HepG2 (cell line): ENCODE measurements around the gene ABCA3. TPM values are rescaled to one million over a fixed set of nuclear protein-coding genes. Genes with fewer than 3 reads are reported as not detected.

Experiments
- ATAC-seq: fragments of 200-7000 bp; cut with Tn5 transposase; 3 replicates; pipeline ENCODE4 v1.9.1; 2020; ENCODE audit warnings: mild to moderate bottlenecking, moderate library complexity
- BruUV-seq: library from RNA; stranded (reverse); fragments of 400-500 nt; replicated peaks from 2 replicates; lab custom pipeline; 2021; lab: Mats Ljungman, UMichigan
- CTCF ChIA-PET: fragments of 300-600 bp; formaldehyde crosslinking; extraction: SDS; loops from one replicate; lab custom pipeline; 2021; ENCODE audit warnings: low total read pairs, inconsistent platforms, low intra/inter-chr PET ratio; lab: Yijun Ruan, JAX
- POLR2A ChIA-PET: fragments of 350-600 bp; sonication (Branson Sonifier 250); formaldehyde crosslinking; loops from one replicate; lab custom pipeline; 2020; ENCODE audit warnings: antibody characterized with exemption, inconsistent platforms; lab: Yijun Ruan, JAX
- DNase-seq: peaks from one replicate; pipeline ENCODE4 v3.0.0-alpha.2; 2015; ENCODE audit warnings: low spot score
- FAIRE-seq: peaks from 3 replicates; lab custom pipeline; 2011; peaks lifted over from hg19 to GRCh38; lab: Jason Lieb, UNC
- H2AFZ ChIP-seq: one replicate; pipeline ENCODE4 v1.6.1; 2011; ENCODE audit warnings: low read length, inconsistent platforms
- H3K27ac ChIP-seq: fragments of 300-600 bp; 3 replicates; pipeline ENCODE4 v1.8.0; 2011; ENCODE audit warnings: mixed run types, mild to moderate bottlenecking, mixed read lengths, low read length, inconsistent platforms; ENCODE audit not compliant: insufficient read depth; ENCODE audit errors: extremely low read length
- H3K27me3 ChIP-seq, 2 experiments: fragments of 200-600 bp in 1 of 2; 2 replicates in 1 of 2; 3 replicates in 1 of 2; pipeline versions ENCODE4 v1.6.0 to v1.8.0; 2011; ENCODE audit warnings: low read length in 2 of 2, mild to moderate bottlenecking in 2 of 2, moderate library complexity in 2 of 2, inconsistent platforms in 1 of 2; ENCODE audit not compliant: insufficient read depth in 2 of 2, control insufficient read depth in 1 of 2
- H3K36me3 ChIP-seq, 2 experiments: fragments of 200-600 bp in 1 of 2; replicated peaks in 1 of 2; 2 replicates in 1 of 2; 3 replicates in 1 of 2; pipeline versions ENCODE4 v1.5.1 to v1.8.0; 2011; ENCODE audit warnings: low read length in 2 of 2, inconsistent platforms in 1 of 2; ENCODE audit not compliant: insufficient read depth in 2 of 2, control insufficient read depth in 1 of 2
- H3K4me1 ChIP-seq: 2 replicates; pipeline ENCODE4 v1.5.1; 2012; ENCODE audit warnings: low read length, inconsistent platforms; ENCODE audit not compliant: insufficient read depth
- H3K4me2 ChIP-seq: 2 replicates; pipeline ENCODE4 v1.6.0; 2011; ENCODE audit warnings: low read depth, low read length, inconsistent platforms
- H3K4me3 ChIP-seq, 3 experiments: fragments of 200-600 bp in 1 of 3; sonication (generic), shearing (Covaris generic) in 1 of 3; replicated peaks in 1 of 3; 2 replicates each; pipeline ENCODE4 v1.5.1; 2011 to 2016; ENCODE audit warnings: low read length in 3 of 3, inconsistent platforms in 2 of 3, low read depth in 2 of 3, mild to moderate bottlenecking in 2 of 3, control low read depth in 1 of 3, mixed read lengths in 1 of 3; ENCODE audit not compliant: insufficient read depth in 1 of 3
- H3K79me2 ChIP-seq: one replicate; pipeline ENCODE4 v1.6.1; 2011; ENCODE audit warnings: low read length, inconsistent platforms; ENCODE audit not compliant: insufficient read depth
- H3K9ac ChIP-seq: 2 replicates; pipeline ENCODE4 v1.6.0; 2011; ENCODE audit warnings: mild to moderate bottlenecking, low read depth, low read length, inconsistent platforms; ENCODE audit not compliant: insufficient read depth
- H3K9me3 ChIP-seq: 2 replicates; pipeline ENCODE4 v1.5.1; 2012; ENCODE audit warnings: mild to moderate bottlenecking, low read length
- H4K20me1 ChIP-seq: 2 replicates; pipeline ENCODE4 v1.6.0; 2011; ENCODE audit warnings: inconsistent platforms, mild to moderate bottlenecking, low read length, moderate library complexity; ENCODE audit not compliant: insufficient read depth
- CC2D1A ChIP-seq: sonication (generic); formaldehyde crosslinking; IDR thresholded peaks from 2 replicates; pipeline ENCODE4 v1.8.1; 2023; ENCODE audit warnings: mild to moderate bottlenecking, missing genetic modification reagents
- CCAR2 ChIP-seq: fragments of 200-400 bp; formaldehyde crosslinking; optimal IDR thresholded peaks from 2 replicates; pipeline ENCODE3; 2018; ENCODE audit warnings: low read depth, mild to moderate bottlenecking, low read length, moderate library complexity
- CHD2 ChIP-seq: IDR thresholded peaks from 2 replicates; pipeline ENCODE4 v1.6.1; 2011; ENCODE audit warnings: low read depth, low read length, improper control_type of control experiment
- TMF1 ChIP-seq: sonication (generic); formaldehyde crosslinking; IDR thresholded peaks from 2 replicates; pipeline ENCODE4 v1.8.1; 2022; ENCODE audit warnings: low read depth, missing genetic modification reagents
- ZC3H13 ChIP-seq: sonication (generic); formaldehyde crosslinking; IDR thresholded peaks from 2 replicates; pipeline ENCODE4 v1.8.1; 2023; ENCODE audit warnings: mild to moderate bottlenecking, missing genetic modification reagents, moderate library complexity
- ZFP41 ChIP-seq: sonication (generic); formaldehyde crosslinking; IDR thresholded peaks from 2 replicates; pipeline ENCODE4 v1.4.0; 2020; ENCODE audit warnings: mild to moderate bottlenecking, missing genetic modification reagents, borderline replicate concordance
- ZKSCAN5 ChIP-seq: sonication (generic); formaldehyde crosslinking; IDR thresholded peaks from 2 replicates; pipeline ENCODE4 v1.5.1; 2020; ENCODE audit warnings: mild to moderate bottlenecking, missing genetic modification reagents
- ZMYM3 ChIP-seq: sonication (generic); formaldehyde crosslinking; IDR thresholded peaks from 2 replicates; pipeline ENCODE4 v1.5.1; 2020; ENCODE audit warnings: mild to moderate bottlenecking, missing genetic modification reagents
- ZNF205 ChIP-seq: IDR thresholded peaks from 2 replicates; pipeline ENCODE4 v1.6.1; 2018; ENCODE audit warnings: missing biosample characterization, missing genetic modification reagents
- ZNF343 ChIP-seq: sonication (generic); formaldehyde crosslinking; IDR thresholded peaks from 2 replicates; pipeline ENCODE4 v1.4.0; 2020; ENCODE audit warnings: mild to moderate bottlenecking, missing genetic modification reagents
- WGBS: methylation state at CpG from one replicate; pipeline ENCODE4 v1.1.6; 2017; ENCODE audit warnings: low lambda C conversion rate; 5-methylcytosine and 5-hydroxymethylcytosine counted together
- in situ Hi-C: cut with HindIII; loops from 2 replicates; pipeline ENCODE4 v1.10.0; 2017; ENCODE audit warnings: low pct_unique_long_range_greater_than_20kb; ENCODE audit not compliant: extremely low pct_ligation_motif_present
- intact Hi-C: fragments of 100-400 bp; cut with micrococcal nuclease; formaldehyde crosslinking; loops from one replicate; pipeline ENCODE4 v1.10.0; 2022; ENCODE audit not compliant: unreplicated experiment
- polyA plus RNA-seq, 8 experiments: library from polyadenylated mRNA; depleted of rRNA in 3 of 8; stranded (reverse) in 7 of 8; unstranded in 1 of 8; fragments of >200 nt; fragmentation: Illumina TruSeq in 4 of 8; extraction: Trizol in 4 of 8; gene quantifications; 2 replicates each; pipeline versions ENCODE4 v1.2.1 to v1.2.3, GENCODE V29; 2011 to 2016; ENCODE audit warnings: low read depth in 4 of 8, missing spikeins in 1 of 8, mixed read lengths in 1 of 8; ENCODE audit not compliant: insufficient read depth in 1 of 8
- total RNA-seq, 5 experiments: library from RNA; depleted of rRNA; stranded (reverse); fragments of >200 nt; fragmentation: Illumina TruSeq; extraction: Trizol; gene quantifications; 2 replicates each; pipeline ENCODE4 v1.2.3, GENCODE V29; 2016; ENCODE audit warnings: low read depth in 1 of 5
- TF ChIP-seq, protein P1 (sequence below): sonication (generic); formaldehyde crosslinking; IDR thresholded peaks from 2 replicates; pipeline ENCODE4 v1.4.0; 2020; ENCODE audit warnings: missing genetic modification reagents
- TF ChIP-seq, protein P2 (sequence below): sonication (generic); formaldehyde crosslinking; IDR thresholded peaks from 2 replicates; pipeline ENCODE4 v1.8.1; 2022; ENCODE audit warnings: low read depth, mild to moderate bottlenecking, missing genetic modification reagents
- TF ChIP-seq, protein P3 (sequence below): sonication (generic); formaldehyde crosslinking; IDR thresholded peaks from 2 replicates; pipeline ENCODE4 v1.4.0; 2020; ENCODE audit warnings: missing genetic modification reagents

ABCA3 gene
- total and polyA plus RNA-seq, 2 of the 13 experiments (the other 11 are each of a cell fraction or from before 2014, with no cell fraction given), result 0.60 to 1.5 TPM

DNA sequence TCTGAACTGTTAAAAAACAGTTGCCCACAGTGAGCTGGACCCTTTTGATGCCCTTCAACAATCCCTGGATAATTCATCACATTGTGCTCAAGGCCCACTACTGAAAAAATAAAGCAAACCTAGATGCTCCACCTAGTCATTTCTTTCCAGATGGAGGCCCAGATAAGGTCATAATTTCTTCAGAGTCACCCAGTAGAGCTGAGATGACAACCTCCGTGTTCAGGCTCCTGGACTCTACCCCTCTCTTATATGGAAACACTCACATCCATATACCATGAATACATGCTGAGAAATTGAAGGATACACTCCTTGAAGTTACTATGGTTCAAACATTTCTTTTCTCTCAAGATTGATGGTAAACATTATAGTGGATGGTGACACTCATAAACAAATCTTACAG, 2.7 kb upstream of the ABCA3 start:
- no peak overlapping the region for H3K4me2 ChIP-seq
- DNase-seq (no peak), FAIRE-seq (no peak), ATAC-seq (no peak)
- CTCF ChIA-PET, result no interaction called here
- H3K9ac ChIP-seq, result no peak overlapping the region
- H3K4me3 ChIP-seq, result no peak overlapping the region
- 0% methylated on average over 1 of the region's 1 CpG for WGBS
- H3K9me3 ChIP-seq, result no peaks in the 10 kb centered on the region
- H3K79me2 ChIP-seq, result no peaks in the 10 kb centered on the region
- in situ Hi-C loops, result no loop called here
- H2AFZ ChIP-seq, result no peak overlapping the region
- H3K27me3 ChIP-seq, result peaks cover 6 to 33% of the 10 kb centered on the region in 2 experiments
- no peaks in the 10 kb centered on the region for H3K36me3 ChIP-seq
- no TSS peak for BruUV-seq
- no peak overlapping the region for H3K27ac ChIP-seq
- intact Hi-C loops, result loop anchor here (5.0 to 10.0 kb wide), 3 partner anchors 44 to 162 kb away; partner anchors contain the start of gene CCNF
- POLR2A ChIA-PET, result no interaction called here
- H3K4me1 ChIP-seq, result peaks cover 11% of the 10 kb centered on the region
- no peaks in the 10 kb centered on the region for H4K20me1 ChIP-seq
- TF ChIP-seq CHD2, result no peak
- no peak for TF ChIP-seq ZKSCAN5 (CRISPR knock-in tag)
- no peak for TF ChIP-seq ZNF343
- TF ChIP-seq, protein P1, sequence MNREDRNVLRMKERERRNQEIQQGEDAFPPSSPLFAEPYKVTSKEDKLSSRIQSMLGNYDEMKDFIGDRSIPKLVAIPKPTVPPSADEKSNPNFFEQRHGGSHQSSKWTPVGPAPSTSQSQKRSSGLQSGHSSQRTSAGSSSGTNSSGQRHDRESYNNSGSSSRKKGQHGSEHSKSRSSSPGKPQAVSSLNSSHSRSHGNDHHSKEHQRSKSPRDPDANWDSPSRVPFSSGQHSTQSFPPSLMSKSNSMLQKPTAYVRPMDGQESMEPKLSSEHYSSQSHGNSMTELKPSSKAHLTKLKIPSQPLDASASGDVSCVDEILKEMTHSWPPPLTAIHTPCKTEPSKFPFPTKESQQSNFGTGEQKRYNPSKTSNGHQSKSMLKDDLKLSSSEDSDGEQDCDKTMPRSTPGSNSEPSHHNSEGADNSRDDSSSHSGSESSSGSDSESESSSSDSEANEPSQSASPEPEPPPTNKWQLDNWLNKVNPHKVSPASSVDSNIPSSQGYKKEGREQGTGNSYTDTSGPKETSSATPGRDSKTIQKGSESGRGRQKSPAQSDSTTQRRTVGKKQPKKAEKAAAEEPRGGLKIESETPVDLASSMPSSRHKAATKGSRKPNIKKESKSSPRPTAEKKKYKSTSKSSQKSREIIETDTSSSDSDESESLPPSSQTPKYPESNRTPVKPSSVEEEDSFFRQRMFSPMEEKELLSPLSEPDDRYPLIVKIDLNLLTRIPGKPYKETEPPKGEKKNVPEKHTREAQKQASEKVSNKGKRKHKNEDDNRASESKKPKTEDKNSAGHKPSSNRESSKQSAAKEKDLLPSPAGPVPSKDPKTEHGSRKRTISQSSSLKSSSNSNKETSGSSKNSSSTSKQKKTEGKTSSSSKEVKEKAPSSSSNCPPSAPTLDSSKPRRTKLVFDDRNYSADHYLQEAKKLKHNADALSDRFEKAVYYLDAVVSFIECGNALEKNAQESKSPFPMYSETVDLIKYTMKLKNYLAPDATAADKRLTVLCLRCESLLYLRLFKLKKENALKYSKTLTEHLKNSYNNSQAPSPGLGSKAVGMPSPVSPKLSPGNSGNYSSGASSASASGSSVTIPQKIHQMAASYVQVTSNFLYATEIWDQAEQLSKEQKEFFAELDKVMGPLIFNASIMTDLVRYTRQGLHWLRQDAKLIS (CRISPR knock-in tag), result no peak
- no peak for TF ChIP-seq CCAR2
- TF ChIP-seq ZFP41 (CRISPR knock-in tag), result no peak
- TF ChIP-seq, protein P2, sequence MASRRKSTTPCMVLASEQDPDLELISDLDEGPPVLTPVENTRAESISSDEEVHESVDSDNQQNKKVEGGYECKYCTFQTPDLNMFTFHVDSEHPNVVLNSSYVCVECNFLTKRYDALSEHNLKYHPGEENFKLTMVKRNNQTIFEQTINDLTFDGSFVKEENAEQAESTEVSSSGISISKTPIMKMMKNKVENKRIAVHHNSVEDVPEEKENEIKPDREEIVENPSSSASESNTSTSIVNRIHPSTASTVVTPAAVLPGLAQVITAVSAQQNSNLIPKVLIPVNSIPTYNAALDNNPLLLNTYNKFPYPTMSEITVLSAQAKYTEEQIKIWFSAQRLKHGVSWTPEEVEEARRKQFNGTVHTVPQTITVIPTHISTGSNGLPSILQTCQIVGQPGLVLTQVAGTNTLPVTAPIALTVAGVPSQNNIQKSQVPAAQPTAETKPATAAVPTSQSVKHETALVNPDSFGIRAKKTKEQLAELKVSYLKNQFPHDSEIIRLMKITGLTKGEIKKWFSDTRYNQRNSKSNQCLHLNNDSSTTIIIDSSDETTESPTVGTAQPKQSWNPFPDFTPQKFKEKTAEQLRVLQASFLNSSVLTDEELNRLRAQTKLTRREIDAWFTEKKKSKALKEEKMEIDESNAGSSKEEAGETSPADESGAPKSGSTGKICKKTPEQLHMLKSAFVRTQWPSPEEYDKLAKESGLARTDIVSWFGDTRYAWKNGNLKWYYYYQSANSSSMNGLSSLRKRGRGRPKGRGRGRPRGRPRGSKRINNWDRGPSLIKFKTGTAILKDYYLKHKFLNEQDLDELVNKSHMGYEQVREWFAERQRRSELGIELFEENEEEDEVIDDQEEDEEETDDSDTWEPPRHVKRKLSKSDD (CRISPR knock-in tag), result no peak
- TF ChIP-seq, protein P3, sequence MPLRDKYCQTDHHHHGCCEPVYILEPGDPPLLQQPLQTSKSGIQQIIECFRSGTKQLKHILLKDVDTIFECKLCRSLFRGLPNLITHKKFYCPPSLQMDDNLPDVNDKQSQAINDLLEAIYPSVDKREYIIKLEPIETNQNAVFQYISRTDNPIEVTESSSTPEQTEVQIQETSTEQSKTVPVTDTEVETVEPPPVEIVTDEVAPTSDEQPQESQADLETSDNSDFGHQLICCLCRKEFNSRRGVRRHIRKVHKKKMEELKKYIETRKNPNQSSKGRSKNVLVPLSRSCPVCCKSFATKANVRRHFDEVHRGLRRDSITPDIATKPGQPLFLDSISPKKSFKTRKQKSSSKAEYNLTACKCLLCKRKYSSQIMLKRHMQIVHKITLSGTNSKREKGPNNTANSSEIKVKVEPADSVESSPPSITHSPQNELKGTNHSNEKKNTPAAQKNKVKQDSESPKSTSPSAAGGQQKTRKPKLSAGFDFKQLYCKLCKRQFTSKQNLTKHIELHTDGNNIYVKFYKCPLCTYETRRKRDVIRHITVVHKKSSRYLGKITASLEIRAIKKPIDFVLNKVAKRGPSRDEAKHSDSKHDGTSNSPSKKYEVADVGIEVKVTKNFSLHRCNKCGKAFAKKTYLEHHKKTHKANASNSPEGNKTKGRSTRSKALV (CRISPR knock-in tag), result no peak
- TF ChIP-seq CC2D1A (CRISPR knock-in tag), result no peak
- TF ChIP-seq ZMYM3 (CRISPR knock-in tag), result no peak
- no peak for TF ChIP-seq TMF1 (CRISPR knock-in tag)
- no peak for TF ChIP-seq ZC3H13 (CRISPR knock-in tag)
- TF ChIP-seq ZNF205 (CRISPR knock-in tag), result no peak
